ENCODE measurements around the gene COPZ2.
"Not testable (repeated sequence)": the region's sequence is repeated elsewhere in the genome, so short reads cannot be mapped to it uniquely, and the experiment has no call there.

COPZ2 gene

GRCh38 chr17:48055531-48056245 lies 18.1 kb upstream of the COPZ2 start:
- DNase-seq: no peak

DNA sequence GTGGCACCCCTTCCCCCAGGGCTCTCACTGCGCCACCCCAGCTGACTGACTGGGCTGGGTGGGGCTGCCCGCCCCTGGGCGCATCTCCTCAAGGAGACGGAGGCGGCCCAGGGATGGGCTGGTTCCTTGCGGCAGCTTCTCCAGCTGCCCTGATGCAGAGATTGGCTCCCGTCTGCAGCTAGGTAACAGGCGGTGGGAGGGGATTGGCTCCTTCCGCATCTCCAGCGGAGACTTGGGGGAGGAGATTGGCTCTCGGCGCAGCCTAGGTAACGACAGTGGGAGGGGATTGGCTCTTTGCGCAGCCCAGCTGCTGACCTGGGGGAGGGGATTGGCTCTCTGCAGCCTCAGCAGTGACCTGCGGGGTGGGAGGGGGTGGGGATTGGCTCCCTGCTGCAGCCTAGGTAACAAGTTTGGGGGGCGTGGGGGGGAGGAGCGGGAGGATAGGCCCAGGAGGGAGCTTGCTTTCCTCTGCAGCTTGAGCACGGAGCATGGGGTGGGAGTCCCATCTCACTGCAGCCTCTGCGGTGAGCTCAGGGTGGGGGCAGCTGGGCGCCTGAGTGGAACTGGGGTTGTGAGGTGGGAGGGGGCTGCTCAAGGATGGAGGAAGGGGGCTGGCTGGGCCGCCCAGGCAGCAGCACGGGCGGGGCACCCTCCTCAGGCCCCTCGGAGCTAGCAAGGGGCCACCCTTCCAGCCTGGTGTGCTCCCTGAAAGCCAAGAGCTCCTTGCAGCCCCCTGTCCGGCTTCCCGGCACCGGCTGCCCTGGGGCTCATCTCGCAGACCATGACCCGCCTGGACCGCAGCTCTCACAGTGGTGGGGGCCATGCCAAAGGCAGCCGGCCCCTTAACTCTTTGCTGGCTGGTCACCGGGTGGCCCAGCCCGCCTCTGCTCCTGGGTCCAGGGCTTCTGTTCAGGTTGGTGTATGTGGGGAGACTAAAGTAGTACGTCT lies 16.9 kb upstream of the COPZ2 start:
- DNase-seq: no peak

GRCh38 chr17:48053758-48054237 lies 16.2 kb upstream of the COPZ2 start:
- no peak for DNase-seq

- DNase-seq: no peak
These were observed 15.6 kb upstream of the COPZ2 start for GRCh38 chr17:48052956-48053757.

GRCh38 chr17:48051706-48052486 lies 14.3 kb upstream of the COPZ2 start:
- DNase-seq: no peak

DNA sequence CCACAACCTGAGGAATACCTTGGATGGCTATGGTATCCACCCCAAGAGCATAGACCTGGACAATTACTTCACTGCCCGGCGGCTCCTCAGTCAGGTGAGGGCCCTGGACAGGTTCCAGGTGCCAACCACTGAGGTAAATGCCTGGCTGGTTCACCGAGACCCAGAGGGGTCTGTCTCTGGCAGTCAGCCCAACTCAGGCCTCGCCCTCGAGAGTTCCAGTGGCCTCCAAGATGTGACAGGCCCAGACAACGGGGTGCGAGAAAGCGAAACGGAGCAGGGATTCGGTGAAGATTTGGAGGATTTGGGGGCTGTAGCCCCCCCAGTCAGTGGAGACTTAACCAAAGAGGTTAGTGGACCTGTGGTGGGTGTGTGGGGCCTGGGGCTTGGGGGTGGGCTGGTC lies 13.7 kb upstream of the COPZ2 start:
- no peak for DNase-seq

GRCh38 chr17:48048384-48049126 lies 11.0 kb upstream of the COPZ2 start:
- no peak for DNase-seq

DNA sequence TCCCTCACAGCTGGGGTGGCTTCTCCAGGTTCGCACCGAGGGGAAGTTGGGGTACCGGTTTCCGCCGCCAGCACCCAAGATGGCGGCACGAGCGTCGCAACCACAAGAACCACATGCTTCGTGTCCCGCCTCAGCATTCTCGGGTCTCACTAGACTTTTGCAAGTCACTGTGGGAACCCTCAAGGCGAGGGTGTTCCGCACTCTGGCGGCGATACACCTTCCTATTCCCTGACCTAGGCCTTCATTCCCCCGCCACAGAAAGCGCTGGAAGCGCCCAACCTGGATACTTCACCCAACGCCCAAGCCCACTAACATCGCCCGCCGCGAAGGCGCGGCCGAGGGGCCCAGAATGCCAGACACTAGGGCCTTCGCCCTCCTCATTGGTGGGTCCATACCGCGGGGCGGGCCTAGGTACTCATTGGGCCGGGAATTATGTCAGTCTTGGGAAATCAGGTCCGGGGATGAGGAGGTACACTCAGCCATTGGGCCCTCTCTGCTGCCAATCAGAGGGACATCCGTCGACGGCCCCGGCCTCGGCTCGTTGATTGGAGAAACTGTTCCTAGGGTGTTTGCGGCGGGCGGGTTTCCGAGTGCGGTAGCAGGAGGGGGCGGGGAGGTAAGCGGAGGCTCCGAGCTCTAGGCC lies 10.3 kb upstream of the COPZ2 start, which contains the start of gene NFE2L1:
Gene NFE2L1 (plus strand): TSS at position 619 of the 643 bp plus-strand sequence. CDS start 2,760 bp downstream, outside the sequence.
- peak; percentile 98 for DNase-seq

DNA sequence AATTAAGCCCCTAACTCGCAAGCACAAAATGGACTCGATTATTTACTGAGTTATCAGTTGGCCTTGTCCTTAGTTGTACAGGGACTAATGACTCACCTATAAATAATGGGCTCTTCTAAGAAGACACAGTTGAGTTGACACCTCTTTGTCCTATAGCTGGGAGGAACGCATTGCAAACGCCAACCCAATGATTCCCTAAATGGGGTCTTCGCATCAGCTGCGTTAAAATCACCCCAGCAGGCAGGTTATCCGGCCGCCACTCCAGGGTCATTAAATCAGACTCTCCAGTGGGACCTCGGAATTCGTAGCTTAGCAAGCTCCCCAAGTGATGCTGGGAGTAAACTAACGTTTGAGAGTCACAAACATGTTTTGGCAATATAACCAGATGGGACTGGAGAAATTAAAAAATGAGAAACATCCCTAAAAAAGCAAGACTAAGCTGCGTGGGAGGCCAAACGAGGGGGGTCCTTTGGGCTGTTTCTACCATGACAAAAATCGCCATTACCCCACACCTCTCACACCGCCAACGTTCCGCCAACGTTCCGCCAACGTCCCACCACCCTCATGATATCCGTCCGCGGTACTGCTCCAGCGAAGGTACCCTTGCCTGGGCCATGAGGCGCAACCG lies 9.6 kb upstream of the COPZ2 start:
- DNase-seq: no peak

- DNase-seq: no peak
These were observed 8.7 kb upstream of the COPZ2 start for GRCh38 chr17:48046296-48046695.

DNA sequence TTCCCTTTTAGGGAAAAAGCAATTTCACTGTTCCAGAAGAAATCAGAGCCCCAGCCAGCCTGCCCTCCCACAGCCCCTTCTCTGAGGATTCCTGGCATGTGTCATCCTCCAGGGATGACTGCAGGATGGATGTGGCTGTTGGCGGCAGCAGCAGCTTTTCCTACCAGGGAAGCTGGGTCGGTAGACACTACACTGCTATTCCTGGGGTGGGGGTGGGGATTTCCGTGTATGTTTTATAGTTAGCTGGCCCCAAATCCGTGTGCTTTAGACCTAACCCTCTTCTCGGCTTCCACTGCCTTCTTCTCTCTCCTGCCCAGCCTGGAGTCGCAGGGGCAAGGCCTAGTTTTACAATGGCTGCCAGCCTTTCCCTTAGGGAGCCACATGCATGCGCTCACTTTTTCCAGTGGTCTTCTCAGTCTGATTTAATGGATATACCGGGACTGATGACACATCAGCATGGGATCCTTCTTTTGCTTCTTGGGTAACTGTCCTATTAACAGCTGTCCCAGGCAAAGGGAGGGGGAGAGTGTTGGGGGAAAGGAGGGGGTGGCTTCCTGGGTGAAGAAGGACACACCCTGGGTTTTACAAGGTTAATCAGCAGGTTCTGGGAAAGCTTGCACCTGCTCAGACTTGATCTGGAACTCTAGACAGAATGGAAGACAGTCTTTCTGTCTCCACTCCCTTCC lies 7.9 kb upstream of the COPZ2 start:
- no peak for DNase-seq

DNA sequence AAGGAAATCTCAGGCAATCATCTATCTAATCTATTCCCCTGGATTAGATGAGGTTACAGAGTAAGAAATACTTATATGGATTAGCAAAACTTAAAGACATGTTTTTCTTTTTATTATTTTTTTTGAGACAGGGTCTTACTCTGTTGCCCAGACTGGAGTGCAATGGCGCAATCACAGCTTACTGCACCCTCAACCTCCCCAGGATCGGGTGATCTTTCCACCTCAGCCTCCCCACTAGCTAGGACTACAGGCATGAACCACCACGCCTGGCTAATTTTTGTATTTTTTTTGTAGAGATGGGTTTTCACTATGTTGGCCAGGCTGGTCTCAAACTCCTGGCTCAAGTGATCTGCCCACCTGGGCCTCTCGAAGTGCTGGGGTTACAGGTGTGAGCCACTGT lies 7.3 kb upstream of the COPZ2 start:
- no peak for DNase-seq

DNA sequence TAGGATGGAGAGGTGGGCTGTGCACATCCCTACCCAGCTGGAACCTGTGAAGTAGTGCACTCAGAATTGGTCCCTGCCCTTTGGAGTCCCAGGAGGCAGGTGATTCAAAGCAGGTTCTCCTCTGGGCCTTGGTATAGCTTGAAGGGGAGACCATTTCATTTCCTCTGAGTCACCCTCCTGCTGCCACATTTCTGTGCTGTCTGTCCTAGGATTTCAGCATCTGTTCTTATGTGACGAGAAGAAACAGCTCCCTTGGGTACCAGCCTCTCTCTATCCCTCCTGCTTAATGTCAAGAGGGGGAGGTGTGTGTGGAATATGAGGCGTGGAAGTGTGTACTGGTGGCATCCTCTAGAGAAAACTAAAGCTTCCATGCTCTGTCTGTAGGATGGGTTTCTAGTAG lies 5.6 kb upstream of the COPZ2 start:
- DNase-seq: no peak

GRCh38 chr17:48038687-48039086 lies 1.1 kb upstream of the COPZ2 start:
- DNase-seq: no peak

DNA sequence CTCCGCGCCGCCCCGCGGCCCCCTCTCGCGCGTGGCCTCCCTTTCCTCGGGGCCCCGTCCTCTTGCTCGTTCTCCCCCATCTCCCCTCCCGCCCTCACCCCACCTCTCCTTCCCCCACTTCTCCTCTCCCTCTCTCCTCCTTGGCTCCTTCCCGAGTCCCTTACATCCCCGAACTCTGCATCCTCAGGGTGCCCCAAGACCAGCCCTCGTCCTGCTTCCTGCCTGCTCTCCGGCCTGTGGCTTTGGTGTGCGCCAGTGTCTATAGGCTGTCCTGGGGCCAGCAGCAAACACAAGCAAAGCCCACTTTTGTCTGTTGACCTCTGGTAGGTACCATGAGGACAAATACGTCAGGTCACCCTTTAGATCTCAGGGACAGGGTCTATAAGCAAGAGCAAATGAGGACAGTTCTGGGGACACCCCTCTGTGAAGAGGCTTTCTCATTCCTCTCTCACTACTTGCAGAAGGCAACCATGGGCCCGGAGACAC lies 284 bp upstream of the COPZ2 start:
- DNase-seq: no peak

- DNase-seq: no peak
These were observed 933 bp downstream of the COPZ2 start for GRCh38 chr17:48036693-48037035.

DNA sequence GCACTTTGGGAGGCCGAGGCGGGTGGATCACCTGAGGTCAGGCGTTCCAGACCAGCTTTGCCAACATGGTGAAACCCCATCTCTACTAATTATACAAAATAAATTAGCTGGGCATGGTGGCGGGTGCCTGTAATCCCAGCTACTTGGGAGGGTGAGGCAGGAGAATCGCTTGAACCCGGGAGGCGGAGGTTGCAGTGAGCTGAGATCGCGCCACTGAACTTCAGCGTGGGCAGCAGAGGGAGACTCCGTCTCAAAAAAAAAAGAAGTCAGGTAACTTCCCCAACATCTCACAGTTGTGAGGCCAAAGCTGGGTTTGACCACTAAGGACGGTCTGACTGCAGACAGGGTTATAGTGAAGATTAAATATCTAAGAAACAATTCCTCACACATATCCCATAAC lies 2.9 kb downstream of the COPZ2 start:
- not testable (repeated sequence) for DNase-seq

DNA sequence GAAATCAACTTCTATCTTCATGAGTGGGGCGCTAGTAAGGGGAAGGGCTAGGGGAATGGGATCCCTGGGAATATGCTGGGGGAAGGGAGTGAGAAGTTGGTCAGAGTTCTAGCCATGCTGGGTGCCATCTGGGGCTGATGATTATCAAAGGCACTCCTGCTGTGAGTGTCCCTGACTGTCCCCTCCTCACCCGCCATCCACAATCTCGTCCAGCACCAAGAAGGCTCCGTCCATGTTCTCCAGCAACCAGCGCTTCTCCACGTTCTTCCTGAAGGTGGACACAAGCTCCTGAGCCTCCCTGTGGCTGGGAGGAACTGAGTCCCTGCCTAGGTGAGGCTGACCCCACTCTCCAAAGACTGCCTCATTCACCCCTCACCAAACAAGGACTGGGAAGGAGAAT lies 5.6 kb downstream of the COPZ2 start:
- no peak for DNase-seq

- DNase-seq: no peak
These were observed 7.1 kb downstream of the COPZ2 start for GRCh38 chr17:48030531-48030930.

DNA sequence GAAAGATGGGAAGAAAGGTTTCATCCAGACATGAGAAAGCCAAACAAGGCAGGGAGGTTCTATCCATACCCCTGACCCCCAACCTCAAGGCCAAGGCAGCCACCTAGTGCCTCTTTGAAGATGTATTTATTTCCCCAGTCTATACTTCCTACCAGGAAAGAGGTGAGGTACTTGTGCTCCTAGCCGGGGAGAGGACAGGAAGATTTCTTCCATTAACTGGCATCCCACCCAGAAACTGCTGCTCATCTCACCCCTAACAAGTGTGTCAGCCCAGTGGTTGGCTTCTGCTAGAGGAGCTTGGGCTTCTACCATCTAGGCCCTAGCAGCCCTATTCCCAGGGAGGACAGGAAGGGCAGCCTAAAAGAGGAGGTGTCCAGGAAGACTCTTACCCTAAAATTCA lies 8.9 kb downstream of the COPZ2 start:
- no peak for DNase-seq

All from central memory CD4-positive, alpha-beta T cell (primary cell).